ENCODE data around the gene SP140.
"Not testable (repeated sequence)": the region's sequence is repeated elsewhere in the genome, so short reads cannot be mapped to it uniquely, and the experiment has no call there.

SP140 gene

GRCh38 chr2:230324503-230324902 is 99.0 kb downstream of the SP140 start:
- DNase-seq (ENCODE audit: low read depth in 1 of 2, low spot score in 1 of 2): no peak

- DNase-seq (ENCODE audit: low read depth in 1 of 2, low spot score in 1 of 2): no peak
These were observed 100.0 kb downstream of the SP140 start for GRCh38 chr2:230325316-230326243.

- DNase-seq (ENCODE audit: low read depth in 1 of 2, low spot score in 1 of 2): peak; percentile 39 to 73
These were observed 101.2 kb downstream of the SP140 start, which contains the start of gene SP140L for GRCh38 chr2:230326453-230327417. Gene SP140L (plus strand): TSS chr2:230327193. CDS start chr2:230327270, 77 bp downstream.

- DNase-seq (ENCODE audit: low read depth in 1 of 2, low spot score in 1 of 2): no peak
These were observed 102.0 kb downstream of the SP140 start for GRCh38 chr2:230327418-230328154.

- DNase-seq (ENCODE audit: low read depth in 1 of 2, low spot score in 1 of 2): no peak
These were observed 102.6 kb downstream of the SP140 start for GRCh38 chr2:230328155-230328458.

GRCh38 chr2:230329946-230330605 is 104.5 kb downstream of the SP140 start:
- no peak for DNase-seq (ENCODE audit: low read depth in 1 of 2, low spot score in 1 of 2)

GRCh38 chr2:230330725-230331124 is 105.2 kb downstream of the SP140 start:
- DNase-seq (ENCODE audit: low read depth in 1 of 2, low spot score in 1 of 2): no peak

GRCh38 chr2:230335461-230335863 is 109.9 kb downstream of the SP140 start:
- no peak for DNase-seq (ENCODE audit: low read depth in 1 of 2, low spot score in 1 of 2)

- DNase-seq (ENCODE audit: low read depth in 1 of 2, low spot score in 1 of 2): no peak
These were observed 110.4 kb downstream of the SP140 start for GRCh38 chr2:230335864-230336506.

GRCh38 chr2:230341936-230342528 is 116.5 kb downstream of the SP140 start:
- DNase-seq (ENCODE audit: low read depth in 1 of 2, low spot score in 1 of 2): not testable (repeated sequence)

GRCh38 chr2:230343041-230343624 is 117.6 kb downstream of the SP140 start:
- DNase-seq (ENCODE audit: low read depth in 1 of 2, low spot score in 1 of 2): not testable (repeated sequence)

GRCh38 chr2:230343747-230344146 is 118.2 kb downstream of the SP140 start:
- no peak for DNase-seq (ENCODE audit: low read depth in 1 of 2, low spot score in 1 of 2)

GRCh38 chr2:230346465-230346864 is 120.9 kb downstream of the SP140 start:
- DNase-seq (ENCODE audit: low read depth in 1 of 2, low spot score in 1 of 2): no peak

- no peak for DNase-seq (ENCODE audit: low read depth in 1 of 2, low spot score in 1 of 2)
These were observed 121.5 kb downstream of the SP140 start for GRCh38 chr2:230346921-230347533.

- DNase-seq (ENCODE audit: low read depth in 1 of 2, low spot score in 1 of 2): peak in 1 of 2 donors; percentile 35
These were observed 122.2 kb downstream of the SP140 start for GRCh38 chr2:230347659-230348305.

- no peak for DNase-seq (ENCODE audit: low read depth in 1 of 2, low spot score in 1 of 2)
These were observed 123.3 kb downstream of the SP140 start for GRCh38 chr2:230348787-230349186.

- DNase-seq (ENCODE audit: low read depth in 1 of 2, low spot score in 1 of 2): no peak
These were observed 130.5 kb downstream of the SP140 start for GRCh38 chr2:230356084-230356483.

- DNase-seq (ENCODE audit: low read depth in 1 of 2, low spot score in 1 of 2): no peak
These were observed 132.8 kb downstream of the SP140 start for GRCh38 chr2:230358305-230358704.

Data from activated CD4-positive, alpha-beta T cell treated with anti-CD3 and anti-CD28 coated beads, Interleukin-2, amount 50 U/mL, for 24 hours (primary cell).